Neural cell (in vitro differentiated cells): ENCODE measurements around the gene TIRAP. TPM values are rescaled to one million over a fixed set of nuclear protein-coding genes. Genes with fewer than 3 reads are reported as not detected.

Experiments
- H2AFZ ChIP-seq: fragments of 200-600, 300-800 bp; sonication (generic), shearing (Covaris generic); 2 replicates; pipeline ENCODE4 v1.6.0; 2014; ENCODE audit warnings: low read depth, mild to moderate bottlenecking, antibody characterized with exemption, low read length, moderate library complexity
- H3F3A ChIP-seq: fragments of 200-600 bp; shearing (Covaris generic); 2 replicates; pipeline ENCODE4 v1.6.1; 2016; ENCODE audit warnings: mild to moderate bottlenecking, moderate library complexity, mixed read lengths, antibody characterized with exemption, low read length; ENCODE audit not compliant: insufficient read depth, poor library complexity, severe bottlenecking
- H3K27ac ChIP-seq: fragments of 200-600, 300-800 bp; sonication (generic), shearing (Covaris generic); 2 replicates; pipeline ENCODE4 v1.5.1; 2014; ENCODE audit warnings: mild to moderate bottlenecking, low read length, moderate library complexity
- H3K27me3 ChIP-seq: fragments of 300-800, 200-600 bp; sonication (generic), shearing (Covaris generic); 2 replicates; pipeline ENCODE4 v1.6.0; 2014; ENCODE audit warnings: mild to moderate bottlenecking, low read depth, low read length, moderate library complexity; ENCODE audit not compliant: insufficient read depth
- H3K36me3 ChIP-seq: fragments of 300-800, 200-600 bp; sonication (generic), shearing (Covaris generic); 2 replicates; pipeline ENCODE4 v1.5.1; 2014; ENCODE audit warnings: mild to moderate bottlenecking, antibody characterized with exemption, low read length, moderate library complexity; ENCODE audit not compliant: insufficient read depth
- H3K4me2 ChIP-seq: fragments of 300-800, 200-600 bp; sonication (generic), shearing (Covaris generic); 2 replicates; pipeline ENCODE4 v1.6.0; 2014; ENCODE audit warnings: mild to moderate bottlenecking, low read length
- H3K4me3 ChIP-seq: fragments of 300-800, 200-600 bp; sonication (generic), shearing (Covaris generic); 2 replicates; pipeline ENCODE4 v1.5.1; 2014; ENCODE audit warnings: mild to moderate bottlenecking, low read length, moderate library complexity
- H3K79me2 ChIP-seq: fragments of 200-600 bp; shearing (Covaris generic); replicated peaks from 2 replicates; pipeline ENCODE4 v1.6.0; 2014; ENCODE audit warnings: mild to moderate bottlenecking, low read length, moderate library complexity; ENCODE audit not compliant: insufficient read depth
- H3K9ac ChIP-seq: fragments of 300-800, 200-600 bp; sonication (generic), shearing (Covaris generic); 2 replicates; pipeline ENCODE4 v1.6.1; 2016; ENCODE audit warnings: mild to moderate bottlenecking, low read length, mixed read lengths
- H3K9me2 ChIP-seq: fragments of 200-600 bp; shearing (Covaris generic); 2 replicates; pipeline ENCODE4 v1.6.1; 2016; ENCODE audit warnings: mild to moderate bottlenecking, low read length, mixed read lengths; ENCODE audit not compliant: insufficient read depth
- H3K9me3 ChIP-seq: fragments of 200-600, 300-800 bp; sonication (generic), shearing (Covaris generic); 2 replicates; pipeline ENCODE4 v1.6.1; 2016; ENCODE audit warnings: mild to moderate bottlenecking, mixed run types, low read length, moderate library complexity, mixed read lengths
- H4K20me1 ChIP-seq: fragments of 200-600 bp; shearing (Covaris generic); 2 replicates; pipeline ENCODE4 v1.6.1; 2016; ENCODE audit warnings: mild to moderate bottlenecking, mixed run types; ENCODE audit not compliant: insufficient read depth
- EP300 ChIP-seq: fragments of 450-650 bp; conservative IDR thresholded peaks from 2 replicates; pipeline ENCODE4 v1.6.1; 2014; ENCODE audit warnings: antibody characterized with exemption, mild to moderate bottlenecking, moderate library complexity; ENCODE audit not compliant: poor library complexity, severe bottlenecking
- EZH2 ChIP-seq: fragments of 200-600, 300-800 bp; shearing (Covaris generic), sonication (generic); IDR thresholded peaks from 2 replicates; pipeline ENCODE4 v1.6.1; 2014; ENCODE audit warnings: antibody characterized with exemption, low read length, borderline replicate concordance, mild to moderate bottlenecking; ENCODE audit not compliant: insufficient read depth, poor library complexity, severe bottlenecking
- MXI1 ChIP-seq: fragments of 450-650 bp; conservative IDR thresholded peaks from 2 replicates; pipeline ENCODE4 v1.6.1; 2014; ENCODE audit warnings: antibody characterized with exemption, mild to moderate bottlenecking; ENCODE audit not compliant: poor library complexity, severe bottlenecking
- POLR2AphosphoS5 ChIP-seq: IDR thresholded peaks from 2 replicates; pipeline ENCODE4 v1.6.1; 2012
- RAD21 ChIP-seq: fragments of 450-650 bp; conservative IDR thresholded peaks from 2 replicates; pipeline ENCODE4 v1.6.1; 2014; ENCODE audit warnings: antibody characterized with exemption, mild to moderate bottlenecking, moderate library complexity
- SMC3 ChIP-seq: fragments of 450-650 bp; conservative IDR thresholded peaks from 2 replicates; pipeline ENCODE4 v1.6.1; 2014; ENCODE audit warnings: antibody characterized with exemption, mild to moderate bottlenecking, moderate library complexity; ENCODE audit not compliant: poor library complexity
- TAF1 ChIP-seq: IDR thresholded peaks from 2 replicates; pipeline ENCODE4 v1.6.1; 2012; ENCODE audit warnings: low read depth
- polyA plus RNA-seq: library from polyadenylated mRNA; depleted of rRNA; stranded (reverse); fragments of >200 nt; gene quantifications from 2 replicates; pipeline ENCODE4 v1.2.3, GENCODE V29; 2014
- TF ChIP-seq, protein P1 (sequence below): IDR thresholded peaks from 2 replicates; pipeline ENCODE4 v1.6.1; 2012; ENCODE audit warnings: borderline replicate concordance
- TF ChIP-seq, protein P2 (sequence below): fragments of 450-650 bp; IDR thresholded peaks from 2 replicates; pipeline ENCODE4 v1.5.1; 2014; ENCODE audit warnings: antibody characterized with exemption, mild to moderate bottlenecking, moderate library complexity; ENCODE audit not compliant: poor library complexity, severe bottlenecking

TIRAP gene
- polyA plus RNA-seq, 1 donor from 2014 or later, result 3.6 TPM

GRCh38 chr11:126303623-126304456 is 20.9 kb downstream of the TIRAP start, which contains the start of gene DCPS:
DCPS (plus strand) TSS chr11:126304060; CDS start chr11:126304081, 21 bp downstream.
- H3K36me3 ChIP-seq, result no peaks in the 10 kb centered on the region
- no peaks in the 10 kb centered on the region for H4K20me1 ChIP-seq
- H3K27me3 ChIP-seq, result no peaks in the 10 kb centered on the region
- TF ChIP-seq, protein P1, sequence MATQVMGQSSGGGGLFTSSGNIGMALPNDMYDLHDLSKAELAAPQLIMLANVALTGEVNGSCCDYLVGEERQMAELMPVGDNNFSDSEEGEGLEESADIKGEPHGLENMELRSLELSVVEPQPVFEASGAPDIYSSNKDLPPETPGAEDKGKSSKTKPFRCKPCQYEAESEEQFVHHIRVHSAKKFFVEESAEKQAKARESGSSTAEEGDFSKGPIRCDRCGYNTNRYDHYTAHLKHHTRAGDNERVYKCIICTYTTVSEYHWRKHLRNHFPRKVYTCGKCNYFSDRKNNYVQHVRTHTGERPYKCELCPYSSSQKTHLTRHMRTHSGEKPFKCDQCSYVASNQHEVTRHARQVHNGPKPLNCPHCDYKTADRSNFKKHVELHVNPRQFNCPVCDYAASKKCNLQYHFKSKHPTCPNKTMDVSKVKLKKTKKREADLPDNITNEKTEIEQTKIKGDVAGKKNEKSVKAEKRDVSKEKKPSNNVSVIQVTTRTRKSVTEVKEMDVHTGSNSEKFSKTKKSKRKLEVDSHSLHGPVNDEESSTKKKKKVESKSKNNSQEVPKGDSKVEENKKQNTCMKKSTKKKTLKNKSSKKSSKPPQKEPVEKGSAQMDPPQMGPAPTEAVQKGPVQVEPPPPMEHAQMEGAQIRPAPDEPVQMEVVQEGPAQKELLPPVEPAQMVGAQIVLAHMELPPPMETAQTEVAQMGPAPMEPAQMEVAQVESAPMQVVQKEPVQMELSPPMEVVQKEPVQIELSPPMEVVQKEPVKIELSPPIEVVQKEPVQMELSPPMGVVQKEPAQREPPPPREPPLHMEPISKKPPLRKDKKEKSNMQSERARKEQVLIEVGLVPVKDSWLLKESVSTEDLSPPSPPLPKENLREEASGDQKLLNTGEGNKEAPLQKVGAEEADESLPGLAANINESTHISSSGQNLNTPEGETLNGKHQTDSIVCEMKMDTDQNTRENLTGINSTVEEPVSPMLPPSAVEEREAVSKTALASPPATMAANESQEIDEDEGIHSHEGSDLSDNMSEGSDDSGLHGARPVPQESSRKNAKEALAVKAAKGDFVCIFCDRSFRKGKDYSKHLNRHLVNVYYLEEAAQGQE, result peak; percentile 89
- peak; percentile 18 for TF ChIP-seq EP300
- peak; percentile 47 for TF ChIP-seq RAD21
- peak; percentile 91 for TF ChIP-seq TAF1
- no peak for TF ChIP-seq EZH2
- TF ChIP-seq, protein P2, sequence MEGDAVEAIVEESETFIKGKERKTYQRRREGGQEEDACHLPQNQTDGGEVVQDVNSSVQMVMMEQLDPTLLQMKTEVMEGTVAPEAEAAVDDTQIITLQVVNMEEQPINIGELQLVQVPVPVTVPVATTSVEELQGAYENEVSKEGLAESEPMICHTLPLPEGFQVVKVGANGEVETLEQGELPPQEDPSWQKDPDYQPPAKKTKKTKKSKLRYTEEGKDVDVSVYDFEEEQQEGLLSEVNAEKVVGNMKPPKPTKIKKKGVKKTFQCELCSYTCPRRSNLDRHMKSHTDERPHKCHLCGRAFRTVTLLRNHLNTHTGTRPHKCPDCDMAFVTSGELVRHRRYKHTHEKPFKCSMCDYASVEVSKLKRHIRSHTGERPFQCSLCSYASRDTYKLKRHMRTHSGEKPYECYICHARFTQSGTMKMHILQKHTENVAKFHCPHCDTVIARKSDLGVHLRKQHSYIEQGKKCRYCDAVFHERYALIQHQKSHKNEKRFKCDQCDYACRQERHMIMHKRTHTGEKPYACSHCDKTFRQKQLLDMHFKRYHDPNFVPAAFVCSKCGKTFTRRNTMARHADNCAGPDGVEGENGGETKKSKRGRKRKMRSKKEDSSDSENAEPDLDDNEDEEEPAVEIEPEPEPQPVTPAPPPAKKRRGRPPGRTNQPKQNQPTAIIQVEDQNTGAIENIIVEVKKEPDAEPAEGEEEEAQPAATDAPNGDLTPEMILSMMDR, result no peak
- peak; percentile 18 for TF ChIP-seq SMC3
- peak; percentile 82 for TF ChIP-seq POLR2AphosphoS5
- TF ChIP-seq MXI1, result peak; percentile 96
- H3K9ac ChIP-seq, result peak within 1 kb of the TSS; percentile 87
- H3K9me3 ChIP-seq, result no peaks in the 10 kb centered on the region
- no peaks in the 10 kb centered on the region for H3F3A ChIP-seq
- H3K27ac ChIP-seq, result peak within 1 kb of the TSS; percentile 95
- peak within 1 kb of the TSS; percentile 95 for H2AFZ ChIP-seq
- H3K79me2 ChIP-seq, result peaks cover 11% of the 10 kb centered on the region
- H3K4me3 ChIP-seq, result peak within 1 kb of the TSS; percentile 74
- no peaks in the 10 kb centered on the region for H3K9me2 ChIP-seq
- peak within 1 kb of the TSS; percentile 75 for H3K4me2 ChIP-seq

- H3K9me2 ChIP-seq, result no peaks in the 10 kb centered on the region
- peak overlapping the region; percentile 95 for H2AFZ ChIP-seq
- no peaks in the 10 kb centered on the region for H4K20me1 ChIP-seq
- peak overlapping the region; percentile 74 for H3K4me3 ChIP-seq
- H3K27ac ChIP-seq, result peak overlapping the region; percentile 95
- H3K4me2 ChIP-seq, result peak overlapping the region; percentile 75
- H3K9me3 ChIP-seq, result no peaks in the 10 kb centered on the region
- H3K9ac ChIP-seq, result peak overlapping the region; percentile 87
- H3K36me3 ChIP-seq, result no peaks in the 10 kb centered on the region
- TF ChIP-seq EP300, result no peak
- TF ChIP-seq, protein P1, result no peak
- TF ChIP-seq EZH2, result no peak
- TF ChIP-seq MXI1, result no peak
- no peak for TF ChIP-seq SMC3
- TF ChIP-seq, protein P2, result no peak
- no peak for TF ChIP-seq TAF1
- no peak for TF ChIP-seq RAD21
- TF ChIP-seq POLR2AphosphoS5, result no peak
- peaks cover 11% of the 10 kb centered on the region for H3K79me2 ChIP-seq
- H3F3A ChIP-seq, result no peaks in the 10 kb centered on the region
- no peaks in the 10 kb centered on the region for H3K27me3 ChIP-seq
Observed at GRCh38 chr11:126304457-126305075, 21.7 kb downstream of the TIRAP start.
